PFSK-1 (cell line): Measurements from ENCODE around the gene INPP4B.

ENCODE experiments used
- POLR2AphosphoS5 ChIP-seq: IDR thresholded peaks from 2 replicates; pipeline ENCODE4 v1.6.1; 2012; ENCODE audit warnings: low read depth, mild to moderate bottlenecking, control low read depth, low read length, moderate library complexity
- REST ChIP-seq, 2 experiments: IDR thresholded peaks; 2 replicates each; pipeline versions ENCODE4 v1.6.1 to v1.8.0; 2011 to 2012; ENCODE audit warnings: low read depth in 2 of 2, low read length in 2 of 2, control low read depth in 1 of 2, inconsistent platforms in 1 of 2, mild to moderate bottlenecking in 1 of 2, moderate library complexity in 1 of 2; ENCODE audit not compliant: insufficient read depth in 1 of 2
- SIN3A ChIP-seq: IDR thresholded peaks from 2 replicates; pipeline ENCODE4 v1.6.1; 2012; ENCODE audit warnings: mild to moderate bottlenecking, low read length, moderate library complexity, borderline replicate concordance; ENCODE audit not compliant: insufficient read depth
- TAF1 ChIP-seq: IDR thresholded peaks from 2 replicates; pipeline ENCODE4 v1.6.1; 2012; ENCODE audit warnings: low read length, control low read depth, borderline replicate concordance; ENCODE audit not compliant: insufficient read depth

GRCh38 chr4:142509881-142510280 lies 336.2 kb downstream of the INPP4B start:
- no peak for TF ChIP-seq SIN3A
- TF ChIP-seq POLR2AphosphoS5: no peak
- no peak for TF ChIP-seq TAF1
- no peak for TF ChIP-seq REST (IDR thresholded peaks at IDR 0.05; ENCODE audit: insufficient read depth in 1 of 2, low read depth in 2 of 2, low read length in 2 of 2)
